Measurements from ENCODE around the gene MACF1. TPM values are rescaled to one million over a fixed set of nuclear protein-coding genes. Genes with fewer than 3 reads are reported as not detected.

Gene MACF1
- total and polyA plus RNA-seq, 2 of the 13 experiments (the other 11 are each of a cell fraction or from before 2014, with no cell fraction given) = 36.7 to 65.4 TPM

GRCh38 chr1:39509360-39510009 is 305.0 kb downstream of the MACF1 start:
- Histone ChIP-seq H3K27ac (ENCODE audit: extremely low read length, insufficient read depth, low read length) (no peak overlapping the region), H3K4me3 (replicated peaks in 1 of 3; ENCODE audit: insufficient read depth in 1 of 3, low read depth in 2 of 3, low read length in 3 of 3) (no peak overlapping the region), H3K9me3 (ENCODE audit: low read length) (no peaks in the 10 kb centered on the region), H3K27me3 (ENCODE audit: control insufficient read depth in 1 of 2, insufficient read depth in 2 of 2, low read length in 2 of 2) (no peaks in the 10 kb centered on the region; a peak in 1 of 5 replicates), H3K79me2 (ENCODE audit: insufficient read depth, low read length) (no peaks in the 10 kb centered on the region), H4K20me1 (ENCODE audit: insufficient read depth, low read length) (no peaks in the 10 kb centered on the region), H3K4me1 (ENCODE audit: insufficient read depth, low read length) (peaks cover 60% of the 10 kb centered on the region), H3K9ac (ENCODE audit: insufficient read depth, low read depth, low read length) (no peak overlapping the region), H3K4me2 (ENCODE audit: low read depth, low read length) (0 out of 2 replicates have a peak overlapping the region, but pooled peaks have one; percentile 30), H3K36me3 (replicated peaks in 1 of 2; ENCODE audit: control insufficient read depth in 1 of 2, insufficient read depth in 2 of 2, low read length in 2 of 2) (no peaks in the 10 kb centered on the region), H2AFZ (ENCODE audit: low read length) (no peak overlapping the region)
- BruUV-seq (replicated peaks) = no TSS peak
- CTCF ChIA-PET (ENCODE audit: low intra/inter-chr PET ratio, low total read pairs) = no interaction called here
- TF ChIP-seq ZBTB1 (CRISPR knock-in tag; IDR thresholded peaks at IDR 0.05; ENCODE audit: borderline replicate concordance) (no peak), ZNF468 (CRISPR knock-in tag; IDR thresholded peaks at IDR 0.05) (no peak), DMTF1 (CRISPR knock-in tag; IDR thresholded peaks at IDR 0.05) (no peak), ZNF263 (CRISPR knock-in tag; IDR thresholded peaks at IDR 0.05) (peak; percentile 50), ZNF687 (CRISPR knock-in tag; IDR thresholded peaks at IDR 0.05) (peak; percentile 33; the same call in 1 of the 2 replicates), GABPA (IDR thresholded peaks at IDR 0.05; ENCODE audit: low read depth, low read length) (no peak), GABPA (CRISPR knock-in tag; IDR thresholded peaks at IDR 0.05; ENCODE audit: low read depth) (peak; percentile 55), TFAP4 (IDR thresholded peaks at IDR 0.05; ENCODE audit: borderline replicate concordance, low read depth) (peak; percentile 15; the same call in 1 of the 2 replicates), KAT2B (IDR thresholded peaks at IDR 0.05; ENCODE audit: borderline replicate concordance, low read depth, low read length) (no peak)
- DNase-seq (ENCODE audit: low spot score) (no peak), ATAC-seq (no peak), FAIRE-seq (no peak)
- WGBS (ENCODE audit: low lambda C conversion rate) = 74% methylated on average over 18 of the region's 22 CpGs
- intact Hi-C loops (cut with micrococcal nuclease; ENCODE audit: unreplicated experiment) (no loop called here), in situ Hi-C loops (cut with HindIII; ENCODE audit: extremely low pct_ligation_motif_present, low pct_unique_long_range_greater_than_20kb) (no loop called here)
- POLR2A ChIA-PET = no interaction called here

Data from HepG2 (cell line).